Testis (tissue), 2 donors: ENCODE results near the gene PHF19.

Source experiments
- POLR2A ChIP-seq: fragments of 450-650 bp; IDR thresholded peaks from one replicate; pipeline ENCODE4 v1.6.1; 2017; ENCODE audit warnings: antibody characterized with exemption, mild to moderate bottlenecking, moderate library complexity
- TF ChIP-seq, protein P1 (sequence below), 3 experiments: fragments of 450-650 bp in 2 of 3; fragments of 200-600 bp in 1 of 3; sonication (generic) in 1 of 3; IDR thresholded peaks; one replicate each; pipeline ENCODE4 v1.5.1; 2016 to 2019; ENCODE audit warnings: antibody characterized with exemption in 3 of 3, mild to moderate bottlenecking in 2 of 3, moderate library complexity in 1 of 3

- TF ChIP-seq POLR2A: no peak
- TF ChIP-seq, protein P1, sequence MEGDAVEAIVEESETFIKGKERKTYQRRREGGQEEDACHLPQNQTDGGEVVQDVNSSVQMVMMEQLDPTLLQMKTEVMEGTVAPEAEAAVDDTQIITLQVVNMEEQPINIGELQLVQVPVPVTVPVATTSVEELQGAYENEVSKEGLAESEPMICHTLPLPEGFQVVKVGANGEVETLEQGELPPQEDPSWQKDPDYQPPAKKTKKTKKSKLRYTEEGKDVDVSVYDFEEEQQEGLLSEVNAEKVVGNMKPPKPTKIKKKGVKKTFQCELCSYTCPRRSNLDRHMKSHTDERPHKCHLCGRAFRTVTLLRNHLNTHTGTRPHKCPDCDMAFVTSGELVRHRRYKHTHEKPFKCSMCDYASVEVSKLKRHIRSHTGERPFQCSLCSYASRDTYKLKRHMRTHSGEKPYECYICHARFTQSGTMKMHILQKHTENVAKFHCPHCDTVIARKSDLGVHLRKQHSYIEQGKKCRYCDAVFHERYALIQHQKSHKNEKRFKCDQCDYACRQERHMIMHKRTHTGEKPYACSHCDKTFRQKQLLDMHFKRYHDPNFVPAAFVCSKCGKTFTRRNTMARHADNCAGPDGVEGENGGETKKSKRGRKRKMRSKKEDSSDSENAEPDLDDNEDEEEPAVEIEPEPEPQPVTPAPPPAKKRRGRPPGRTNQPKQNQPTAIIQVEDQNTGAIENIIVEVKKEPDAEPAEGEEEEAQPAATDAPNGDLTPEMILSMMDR (IDR thresholded peaks at IDR 0.05): no peak
Observed at GRCh38 chr9:120892748-120893610, 16.0 kb upstream of the PHF19 start.
